MCF 10A (cell line): ENCODE data around the gene LY6G5C. TPM values are rescaled to one million over a fixed set of nuclear protein-coding genes. Genes with fewer than 3 reads are reported as not detected.
A peak's percentile ranks its signal among the peaks of the same experiment; 100 is the strongest.

Source experiments
- BruUV-seq: library from RNA; stranded (reverse); fragments of 400-500 nt; replicated peaks from 2 replicates; lab custom pipeline; 2021; lab: Mats Ljungman, UMichigan
- CTCF ChIA-PET: fragments of 300-600 bp; sonication (Branson Sonifier 250); formaldehyde crosslinking; extraction: SDS; loops from one replicate; lab custom pipeline; 2021; ENCODE audit warnings: antibody characterized with exemption, inconsistent platforms; lab: Yijun Ruan, JAX
- POLR2A ChIA-PET: fragments of 300-600, 350-650 bp; sonication (Branson Sonifier 250); formaldehyde crosslinking; extraction: SDS; loops from one replicate; lab custom pipeline; 2020; ENCODE audit warnings: antibody characterized with exemption, inconsistent platforms; lab: Yijun Ruan, JAX
- DNase-seq: peaks from one replicate; pipeline ENCODE4 v3.0.0-alpha.2; 2018; ENCODE audit not compliant: unreplicated experiment
- H3K27ac Mint-ChIP-seq: one replicate; pipeline ENCODE4 v1.8.0; 2022; ENCODE audit warnings: mild to moderate bottlenecking, low read depth, mixed read lengths; ENCODE audit not compliant: unreplicated experiment
- H3K27me3 Mint-ChIP-seq: one replicate; pipeline ENCODE4 v1.8.0; 2022; ENCODE audit warnings: mixed read lengths; ENCODE audit not compliant: insufficient read depth, unreplicated experiment
- H3K36me3 Mint-ChIP-seq: one replicate; pipeline ENCODE4 v1.8.0; 2022; ENCODE audit warnings: mild to moderate bottlenecking, moderate library complexity, mixed read lengths; ENCODE audit not compliant: insufficient read depth, unreplicated experiment
- H3K4me1 Mint-ChIP-seq: one replicate; pipeline ENCODE4 v1.8.0; 2022; ENCODE audit warnings: mixed read lengths; ENCODE audit not compliant: insufficient read depth, unreplicated experiment
- H3K4me3 Mint-ChIP-seq: one replicate; pipeline ENCODE4 v1.8.0; 2022; ENCODE audit warnings: mild to moderate bottlenecking, moderate library complexity, mixed read lengths; ENCODE audit not compliant: unreplicated experiment
- H3K9me3 Mint-ChIP-seq: one replicate; pipeline ENCODE4 v1.8.0; 2022; ENCODE audit warnings: mixed read lengths; ENCODE audit not compliant: unreplicated experiment
- CTCF ChIP-seq: fragments of 200-600 bp; IDR thresholded peaks from one replicate; pipeline ENCODE4 v1.8.0; 2022; ENCODE audit warnings: antibody characterized with exemption, mild to moderate bottlenecking; ENCODE audit not compliant: unreplicated experiment
- intact Hi-C: fragments of 100-400 bp; cut with micrococcal nuclease; formaldehyde crosslinking; loops from 2 replicates; pipeline ENCODE4 v1.14.1; 2022
- total RNA-seq: library from RNA; stranded (reverse); gene quantifications from 2 replicates; pipeline ENCODE4 v1.2.3, GENCODE V29; 2022

The LY6G5C gene
- total RNA-seq, 1 experiment from 2014 or later, result 1.4 TPM

GRCh38 chr6:31687321-31687720 lies 6.5 kb upstream of the LY6G5C start:
- BruUV-seq, result no TSS peak
- Mint-ChIP-seq H3K9me3 (no peaks in the 10 kb centered on the region), H3K4me1 (peaks cover 6% of the 10 kb centered on the region), H3K27me3 (no peaks in the 10 kb centered on the region), H3K36me3 (peaks cover 35% of the 10 kb centered on the region), H3K4me3 (no peak overlapping the region), H3K27ac (no peak overlapping the region)
- TF ChIP-seq CTCF, result no peak
- intact Hi-C loops, result no loop called here
- POLR2A ChIA-PET, result interaction anchor here (0.7 kb wide), 1 partner anchor 26 kb away, joined by 3 read pairs; no protein-coding TSS in a partner anchor
- CTCF ChIA-PET, result interaction anchor here (0.6 to 0.7 kb wide), 3 partner anchors 82 to 288 kb away, joined by 3 to 4 read pairs (median 3); no protein-coding TSS in a partner anchor
- no peak for DNase-seq

GRCh38 chr6:31686483-31686882 lies 5.6 kb upstream of the LY6G5C start:
- POLR2A ChIA-PET, result interaction anchor here (0.6 kb wide), 1 partner anchor 1184 kb away, joined by 3 read pairs; no protein-coding TSS in a partner anchor
- no peak for TF ChIP-seq CTCF
- CTCF ChIA-PET, result no interaction called here

GRCh38 chr6:31683591-31683990 lies 2.7 kb upstream of the LY6G5C start:
- Mint-ChIP-seq H3K9me3 (no peaks in the 10 kb centered on the region), H3K27ac (no peak overlapping the region), H3K36me3 (peaks cover 28% of the 10 kb centered on the region), H3K27me3 (peaks cover 2% of the 10 kb centered on the region), H3K4me3 (no peak overlapping the region), H3K4me1 (peaks cover 12% of the 10 kb centered on the region)
- no TSS peak for BruUV-seq
- intact Hi-C loops, result loop anchor here (5.0 kb wide), 1 partner anchor 204 kb away; no protein-coding TSS in a partner anchor
- DNase-seq, result no peak
- no peak for TF ChIP-seq CTCF
- CTCF ChIA-PET, result interaction anchor here (1.2 kb wide), 1 partner anchor 268 kb away, joined by 3 read pairs; no protein-coding TSS in a partner anchor
- POLR2A ChIA-PET, result no interaction called here

More at GRCh38 chr6:31686483-31686882, 5.6 kb upstream of the LY6G5C start:
- Mint-ChIP-seq H3K4me3 (no peak overlapping the region), H3K27me3 (no peaks in the 10 kb centered on the region), H3K9me3 (no peaks in the 10 kb centered on the region), H3K4me1 (peaks cover 6% of the 10 kb centered on the region), H3K27ac (no peak overlapping the region), H3K36me3 (peaks cover 35% of the 10 kb centered on the region)
- no peak for DNase-seq
- intact Hi-C loops, result no loop called here
- BruUV-seq, result no TSS peak

- BruUV-seq, result no TSS peak
- no peak for TF ChIP-seq CTCF
- H3K9me3 Mint-ChIP-seq, result no peaks in the 10 kb centered on the region
- H3K27me3 Mint-ChIP-seq, result peaks cover 18% of the 10 kb centered on the region
- H3K4me1 Mint-ChIP-seq, result peaks cover 12% of the 10 kb centered on the region
- ChIA-PET CTCF (interaction anchor here (0.6 to 2.5 kb wide), 13 partner anchors 9 to 1840 kb away, joined by 3 to 8 read pairs (median 4); partner anchors contain the start of gene NOTCH4), POLR2A (interaction anchor here (0.6 to 0.8 kb wide), 2 partner anchors 9 to 16 kb away, joined by 3 to 4 read pairs; partner anchors contain the start of gene GPANK1)
- intact Hi-C loops, result loop anchor here (1.0 to 5.0 kb wide), 3 partner anchors 48 to 206 kb away; partner anchors contain the start of gene DDAH2
- H3K4me3 Mint-ChIP-seq, result peak overlapping the region; percentile 73
- no peak for DNase-seq
- H3K36me3 Mint-ChIP-seq, result peaks cover 20% of the 10 kb centered on the region
- H3K27ac Mint-ChIP-seq, result peak overlapping the region; percentile 74
These were observed 336 bp upstream of the LY6G5C start for GRCh38 chr6:31681135-31681671.
